GM13977 (cell line): ENCODE results near the gene ADARB1.

Source experiments
- DNase-seq: peaks from one replicate; pipeline ENCODE4 v3.0.0; 2012; ENCODE audit warnings: low spot score
- in situ Hi-C: fragments of 300-500 bp; cut with MboI; formaldehyde crosslinking; loops from one replicate; pipeline ENCODE4 v1.12.0; 2022; ENCODE audit warnings: low sequenced_read_pairs, low pct_unique_long_range_greater_than_20kb, mixed read lengths, inconsistent platforms; ENCODE audit not compliant: unreplicated experiment
- TF ChIP-seq, protein P1 (sequence below): IDR thresholded peaks from 2 replicates; pipeline ENCODE4 v1.5.1; 2012; ENCODE audit warnings: mild to moderate bottlenecking, control low read depth; ENCODE audit not compliant: insufficient read depth; ENCODE audit errors: extremely low read depth, missing control alignments

The ADARB1 gene

DNA sequence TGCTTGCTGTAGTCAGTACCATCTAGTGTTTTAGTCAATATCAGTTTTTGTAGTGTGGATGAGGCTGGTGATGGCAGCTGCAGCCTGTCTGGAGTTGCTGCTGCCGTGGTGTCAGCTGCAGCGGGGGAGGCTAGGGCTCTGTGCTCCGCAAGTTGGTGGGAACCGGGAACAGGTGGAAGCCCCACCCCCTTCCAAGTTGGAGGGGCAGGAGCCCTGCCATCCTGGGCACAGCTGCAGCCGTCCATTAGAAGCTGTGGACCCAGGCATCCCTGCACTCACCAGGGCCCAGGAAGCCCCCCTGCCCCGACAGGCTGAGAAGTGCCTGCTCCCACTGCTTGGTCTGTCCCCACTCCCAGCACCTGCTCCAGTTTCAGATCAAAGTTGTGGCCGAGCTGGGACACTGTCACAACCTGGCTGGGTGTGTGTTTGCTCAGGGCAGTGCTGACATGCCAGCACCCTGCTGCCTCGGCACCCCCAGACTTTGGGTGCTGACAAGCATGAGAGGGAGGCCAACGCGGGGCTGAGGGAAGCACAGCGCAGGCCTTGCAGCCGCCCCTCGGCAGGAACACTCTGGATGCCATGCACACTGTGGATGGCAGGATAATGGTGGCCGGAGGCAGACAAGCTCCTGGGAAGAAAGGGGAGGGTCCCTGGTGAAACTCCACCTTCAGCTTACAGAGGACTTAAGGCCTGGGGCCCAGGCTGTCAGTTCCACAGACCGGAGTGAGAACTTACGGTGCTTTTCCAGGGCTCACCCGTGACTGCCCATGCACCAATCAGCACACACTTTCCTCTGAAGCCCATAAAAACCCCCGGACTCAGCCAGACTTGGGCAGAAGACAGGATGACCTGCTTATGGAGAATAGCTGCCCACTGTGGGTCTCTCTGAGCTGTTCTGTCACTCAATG lies 86.9 kb downstream of the ADARB1 start:
- TF ChIP-seq, protein P1, sequence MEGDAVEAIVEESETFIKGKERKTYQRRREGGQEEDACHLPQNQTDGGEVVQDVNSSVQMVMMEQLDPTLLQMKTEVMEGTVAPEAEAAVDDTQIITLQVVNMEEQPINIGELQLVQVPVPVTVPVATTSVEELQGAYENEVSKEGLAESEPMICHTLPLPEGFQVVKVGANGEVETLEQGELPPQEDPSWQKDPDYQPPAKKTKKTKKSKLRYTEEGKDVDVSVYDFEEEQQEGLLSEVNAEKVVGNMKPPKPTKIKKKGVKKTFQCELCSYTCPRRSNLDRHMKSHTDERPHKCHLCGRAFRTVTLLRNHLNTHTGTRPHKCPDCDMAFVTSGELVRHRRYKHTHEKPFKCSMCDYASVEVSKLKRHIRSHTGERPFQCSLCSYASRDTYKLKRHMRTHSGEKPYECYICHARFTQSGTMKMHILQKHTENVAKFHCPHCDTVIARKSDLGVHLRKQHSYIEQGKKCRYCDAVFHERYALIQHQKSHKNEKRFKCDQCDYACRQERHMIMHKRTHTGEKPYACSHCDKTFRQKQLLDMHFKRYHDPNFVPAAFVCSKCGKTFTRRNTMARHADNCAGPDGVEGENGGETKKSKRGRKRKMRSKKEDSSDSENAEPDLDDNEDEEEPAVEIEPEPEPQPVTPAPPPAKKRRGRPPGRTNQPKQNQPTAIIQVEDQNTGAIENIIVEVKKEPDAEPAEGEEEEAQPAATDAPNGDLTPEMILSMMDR = no peak
- in situ Hi-C loops = no loop called here

DNA sequence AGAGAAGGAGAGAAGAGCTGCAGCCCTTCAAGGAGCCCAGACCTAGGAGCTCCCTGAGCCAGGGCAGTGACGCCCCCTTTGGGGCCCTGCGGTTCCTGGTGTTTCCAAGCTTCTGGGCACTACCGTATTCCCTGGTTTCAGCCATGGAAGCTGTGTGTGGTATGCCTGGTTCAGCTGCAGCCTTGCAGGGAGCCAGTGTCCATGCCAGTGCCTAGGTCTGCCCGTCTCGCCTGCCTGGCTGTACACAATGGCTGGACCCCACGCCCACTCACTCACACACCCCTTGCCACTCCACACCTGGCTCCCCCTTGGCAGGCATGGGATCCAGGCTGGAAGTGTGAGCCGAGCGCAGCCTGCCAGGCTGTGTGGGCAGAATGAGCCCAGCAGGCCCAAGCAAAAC lies 87.7 kb downstream of the ADARB1 start:
- in situ Hi-C loops = no loop called here
- TF ChIP-seq, protein P1 = no peak
- DNase-seq = no peak

More for the DNA sequence above, 86.9 kb downstream of the ADARB1 start:
- no peak for DNase-seq

DNA sequence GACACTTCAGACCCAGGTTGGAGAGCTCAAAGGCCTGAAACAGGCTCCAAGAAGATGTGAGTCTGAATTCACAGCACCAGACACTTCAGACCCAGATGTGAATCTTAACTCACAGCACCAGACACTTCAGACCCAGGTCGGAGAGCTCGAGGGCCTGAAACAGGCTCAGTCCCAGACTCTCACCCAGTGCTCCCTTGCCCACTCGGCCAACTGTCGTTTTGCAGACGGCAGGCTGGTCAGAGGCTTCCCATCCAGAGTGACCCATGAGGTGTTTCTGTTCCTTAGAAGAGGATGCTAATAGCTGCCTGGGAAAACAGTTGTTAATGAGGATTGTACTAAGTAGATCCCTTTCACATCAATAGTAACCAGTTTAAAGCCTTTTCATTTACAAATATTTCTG lies 88.4 kb downstream of the ADARB1 start:
- in situ Hi-C loops = no loop called here
- no peak for DNase-seq
- TF ChIP-seq, protein P1 = no peak

DNA sequence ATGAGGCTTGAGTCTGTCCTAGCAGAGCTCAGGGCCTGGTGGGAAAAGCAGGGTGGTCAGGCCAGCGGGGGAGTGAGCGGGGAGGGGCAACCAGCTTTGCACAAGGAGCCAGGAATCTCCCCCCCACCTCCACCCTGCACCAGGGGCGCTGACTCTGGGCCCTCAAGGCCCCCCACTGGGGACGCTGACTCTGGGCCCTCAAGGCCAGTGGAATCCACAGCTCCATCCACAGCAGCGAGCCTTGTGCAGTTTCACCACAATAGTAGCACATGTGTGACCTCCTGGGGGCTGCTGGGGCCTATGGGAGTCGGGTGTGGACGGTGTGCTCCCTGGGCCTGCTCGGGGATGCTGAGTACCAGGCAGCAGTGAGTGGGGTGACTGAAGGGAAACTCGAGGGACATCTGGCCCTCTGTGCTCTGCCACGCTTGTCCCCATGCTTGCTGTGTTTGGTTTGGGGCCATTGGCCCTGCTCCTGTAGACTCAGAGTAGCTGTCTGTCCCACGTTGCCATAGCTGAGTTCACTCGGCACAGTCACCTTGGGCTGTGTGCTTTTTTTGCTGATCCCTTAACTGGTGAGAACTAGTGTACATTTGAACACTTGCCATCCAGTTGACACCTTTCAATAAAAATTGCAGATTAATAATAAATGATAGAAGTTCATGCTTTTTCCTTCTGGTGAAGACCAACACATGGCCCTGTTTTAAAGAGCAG lies 89.2 kb downstream of the ADARB1 start:
- DNase-seq = no peak
- TF ChIP-seq, protein P1 = no peak
- in situ Hi-C loops = no loop called here

DNA sequence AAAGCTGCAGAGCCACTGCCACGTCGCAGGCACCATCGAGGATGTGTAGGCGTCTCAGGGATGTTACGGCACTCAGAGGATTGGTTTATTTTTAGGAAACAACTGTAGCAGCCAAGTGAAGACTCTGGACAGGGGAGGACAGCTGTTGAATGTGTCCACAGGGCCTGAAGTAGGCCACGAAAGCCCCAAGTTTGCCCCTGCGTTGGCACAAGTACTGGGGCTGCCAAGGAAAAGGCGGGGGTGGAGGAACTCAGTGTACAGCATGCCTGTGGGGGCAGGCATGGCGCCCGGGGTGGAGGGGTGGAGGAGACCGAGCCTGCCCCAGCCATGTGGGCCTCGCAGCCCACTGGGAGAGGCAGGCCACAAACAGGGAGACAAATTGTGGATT lies 89.7 kb downstream of the ADARB1 start:
- no peak for DNase-seq
- in situ Hi-C loops = no loop called here
- TF ChIP-seq, protein P1 = no peak

DNA sequence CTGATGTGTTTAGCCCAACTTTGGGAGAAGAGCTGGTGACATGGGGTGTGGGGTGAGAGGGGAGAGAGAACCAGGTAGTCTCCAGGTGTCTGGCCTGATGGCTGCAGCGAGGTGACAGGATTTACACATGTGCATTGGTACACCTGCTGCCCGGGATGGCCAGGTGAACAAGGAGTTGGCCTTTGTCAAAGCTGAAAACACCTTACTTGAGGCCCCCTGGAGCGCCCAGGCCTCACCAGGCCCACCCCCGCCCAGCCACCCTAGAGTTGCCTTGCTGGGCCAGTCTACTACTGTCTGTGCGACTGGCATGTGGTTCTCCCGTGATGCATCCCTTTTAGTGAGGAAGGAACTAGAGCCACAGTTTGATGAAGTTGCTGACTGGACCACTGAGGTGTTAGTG lies 90.5 kb downstream of the ADARB1 start:
- TF ChIP-seq, protein P1 = no peak
- in situ Hi-C loops = no loop called here
- DNase-seq = no peak
